OCI-LY3 (cell line): ENCODE results near the gene UBAC1.

ENCODE experiments used
- H2AFZ ChIP-seq: fragments of 200-600, 300-600 bp; shearing (Covaris generic); 2 replicates; pipeline ENCODE4 v1.6.0; 2014; ENCODE audit warnings: antibody characterized with exemption, low read depth, low read length
- H3K27ac ChIP-seq: fragments of 200-600, 300-600 bp; sonication (generic); 2 replicates; pipeline ENCODE4 v1.5.1; 2014; ENCODE audit warnings: mild to moderate bottlenecking, low read length, moderate library complexity, mixed read lengths
- H3K27me3 ChIP-seq: fragments of 200-600, 300-600 bp; sonication (generic); 2 replicates; pipeline ENCODE4 v1.6.1; 2014; ENCODE audit warnings: low read depth, low read length, mixed read lengths
- H3K36me3 ChIP-seq: fragments of 200-600, 300-600 bp; sonication (generic); replicated peaks from 2 replicates; pipeline ENCODE3; 2014; ENCODE audit warnings: low read depth, low read length, mixed read lengths
- H3K4me1 ChIP-seq: fragments of 300-600, 200-600 bp; sonication (generic); 2 replicates; pipeline ENCODE4 v1.6.1; 2014; ENCODE audit warnings: low read length, mixed read lengths
- H3K4me2 ChIP-seq: fragments of 200-600, 300-600 bp; sonication (generic); 2 replicates; pipeline ENCODE4 v1.6.1; 2014; ENCODE audit warnings: low read length, mixed read lengths
- H3K4me3 ChIP-seq: fragments of 300-600, 200-600 bp; sonication (generic); 2 replicates; pipeline ENCODE4 v1.5.1; 2014; ENCODE audit warnings: antibody characterized with exemption, mild to moderate bottlenecking, low read length, moderate library complexity
- H3K79me2 ChIP-seq: fragments of 300-600, 200-600 bp; shearing (Covaris generic); 2 replicates; pipeline ENCODE4 v1.6.1; 2014; ENCODE audit warnings: mild to moderate bottlenecking, low read length, mixed read lengths
- H3K9ac ChIP-seq: fragments of 300-600, 200-600 bp; shearing (Covaris generic); 2 replicates; pipeline ENCODE4 v1.6.0; 2014; ENCODE audit warnings: mild to moderate bottlenecking, low read length, moderate library complexity
- H3K9me3 ChIP-seq: fragments of 200-600, 300-600 bp; shearing (Covaris generic); 2 replicates; pipeline ENCODE4 v1.6.1; 2014; ENCODE audit warnings: low read length, mixed read lengths; ENCODE audit not compliant: insufficient read depth
- H4K20me1 ChIP-seq: fragments of 200-600, 300-600 bp; sonication (generic); 2 replicates; pipeline ENCODE4 v1.6.1; 2016; ENCODE audit warnings: low read length, mixed read lengths; ENCODE audit not compliant: insufficient read depth
- CTCF ChIP-seq: fragments of 200-600, 300-600 bp; sonication (generic); IDR thresholded peaks from 2 replicates; pipeline ENCODE4 v1.5.1; 2014; ENCODE audit warnings: antibody characterized with exemption, low read length, low read depth
- EZH2phosphoT487 ChIP-seq: fragments of 200-600 bp; shearing (Covaris generic); IDR thresholded peaks from 2 replicates; pipeline ENCODE4 v1.6.1; 2018; ENCODE audit warnings: antibody characterized with exemption, mixed run types, low read depth

Gene UBAC1

GRCh38 chr9:135885100-135885853, 75.9 kb downstream of the UBAC1 start:
- Histone ChIP-seq H3K79me2 (peaks cover 31% of the 10 kb centered on the region), H2AFZ (no peak overlapping the region), H4K20me1 (peaks cover 21% of the 10 kb centered on the region), H3K9ac (no peak overlapping the region), H3K4me1 (peaks cover 16% of the 10 kb centered on the region), H3K9me3 (no peaks in the 10 kb centered on the region), H3K27me3 (no peaks in the 10 kb centered on the region), H3K27ac (no peak overlapping the region), H3K36me3 (no peaks in the 10 kb centered on the region), H3K4me3 (no peak overlapping the region), H3K4me2 (no peak overlapping the region)
- TF ChIP-seq CTCF (no peak), EZH2phosphoT487 (no peak)

- Histone ChIP-seq H3K79me2 (peaks cover 31% of the 10 kb centered on the region), H2AFZ (no peak overlapping the region), H3K4me1 (peaks cover 16% of the 10 kb centered on the region), H3K36me3 (no peaks in the 10 kb centered on the region), H3K4me3 (no peak overlapping the region), H3K9ac (no peak overlapping the region), H3K27ac (no peak overlapping the region), H3K9me3 (no peaks in the 10 kb centered on the region), H4K20me1 (peaks cover 21% of the 10 kb centered on the region), H3K27me3 (no peaks in the 10 kb centered on the region), H3K4me2 (no peak overlapping the region)
- TF ChIP-seq EZH2phosphoT487 (no peak), CTCF (no peak)
Measured at GRCh38 chr9:135884328-135885035, 76.7 kb downstream of the UBAC1 start.

- Histone ChIP-seq H3K36me3 (no peaks in the 10 kb centered on the region), H3K27me3 (no peaks in the 10 kb centered on the region), H3K27ac (no peak overlapping the region), H3K79me2 (peaks cover 24% of the 10 kb centered on the region), H3K4me1 (peaks cover 16% of the 10 kb centered on the region), H3K4me2 (no peak overlapping the region), H3K9ac (no peak overlapping the region), H3K4me3 (no peak overlapping the region), H3K9me3 (no peaks in the 10 kb centered on the region), H4K20me1 (peaks cover 21% of the 10 kb centered on the region), H2AFZ (no peak overlapping the region)
- TF ChIP-seq CTCF (no peak), EZH2phosphoT487 (no peak)
Measured at GRCh38 chr9:135883410-135884089, 77.6 kb downstream of the UBAC1 start.
